Measurements from ENCODE around the gene TSPAN3. TPM values are rescaled to one million over a fixed set of nuclear protein-coding genes. Genes with fewer than 3 reads are reported as not detected.

The TSPAN3 gene
- total and polyA plus RNA-seq, 2 donors (not counting 3 experiments of a cell fraction or from before 2014, with no cell fraction given): 215 to 606 TPM

- peaks cover 55% of the 10 kb centered on the region for H3K4me1 ChIP-seq (ENCODE audit: control insufficient read depth, extremely low read depth, insufficient read depth, low read length)
- peak overlapping the region; percentile 51 for H3K9ac ChIP-seq (replicated peaks; ENCODE audit: extremely low read depth, insufficient read depth, low read length)
- BruUV-seq (replicated peaks): no TSS peak
- dilution Hi-C loops (cut with MboI; ENCODE audit: extremely low pct_ligation_motif_present, low sequenced_read_pairs): no loop called here
- ChIA-PET POLR2A (interaction anchor here (0.8 to 1.5 kb wide), 2 partner anchors 11 to 50 kb away, joined by 3 to 8 read pairs; no protein-coding TSS in a partner anchor), CTCF (interaction anchor here (1.8 to 2.5 kb wide), 2 partner anchors 9 to 476 kb away, joined by 6 to 10 read pairs; no protein-coding TSS in a partner anchor)
- H3K79me2 ChIP-seq (ENCODE audit: control insufficient read depth, insufficient read depth, low read length): peaks cover 65% of the 10 kb centered on the region
- H4K20me1 ChIP-seq (replicated peaks; ENCODE audit: control insufficient read depth, extremely low read depth, insufficient read depth, low read length): no peaks in the 10 kb centered on the region
- intact Hi-C loops (cut with micrococcal nuclease): loop anchor here (2.0 kb wide), 1 partner anchor 27 kb away; no protein-coding TSS in a partner anchor
- H3K27me3 ChIP-seq (ENCODE audit: control insufficient read depth in 2 of 2, insufficient read depth in 2 of 2, low read length in 2 of 2): no peaks in the 10 kb centered on the region
- no peak for FAIRE-seq
- no peaks in the 10 kb centered on the region for H3K9me3 ChIP-seq (replicated peaks; ENCODE audit: control insufficient read depth, insufficient read depth, low read length)
- TF ChIP-seq MYC (IDR thresholded peaks at IDR 0.05; ENCODE audit: low read depth, low read length) (no peak), EZH2 (IDR thresholded peaks at IDR 0.05; ENCODE audit: borderline replicate concordance, low read depth, low read length, severe bottlenecking) (no peak), POLR2A (IDR thresholded peaks at IDR 0.05; ENCODE audit: low read depth, low read length) (no peak), MAX (IDR thresholded peaks at IDR 0.05; ENCODE audit: insufficient read depth, insufficient read length) (no peak), POLR2AphosphoS5 (IDR thresholded peaks at IDR 0.05; ENCODE audit: insufficient read depth, low read depth, low read length) (no peak), FOS (IDR thresholded peaks at IDR 0.05; ENCODE audit: borderline replicate concordance, insufficient read depth, low read length) (no peak), GATA2 (IDR thresholded peaks at IDR 0.05; ENCODE audit: insufficient read depth, insufficient read length, low read depth, low read length) (no peak)
- peak; percentile 32 for DNase-seq (ENCODE audit: low read depth, low spot score)
- no peaks in the 10 kb centered on the region for H3K36me3 ChIP-seq (ENCODE audit: control insufficient read depth in 2 of 2, extremely low read depth in 1 of 2, insufficient read depth in 2 of 2, low read length in 2 of 2)
- peak overlapping the region; percentile 10 for H3K4me2 ChIP-seq (ENCODE audit: insufficient read depth, low read length)
- H2AFZ ChIP-seq (ENCODE audit: low read depth, low read length): no peak overlapping the region
- H3K27ac ChIP-seq (ENCODE audit: insufficient read depth, low read depth, low read length): peak overlapping the region; percentile 51
- no peaks in the 10 kb centered on the region for H3K9me1 ChIP-seq (replicated peaks; ENCODE audit: control insufficient read depth, extremely low read depth, insufficient read depth, low read length)
- H3K4me3 ChIP-seq (replicated peaks in 1 of 3; ENCODE audit: insufficient read depth in 1 of 3, low read depth in 1 of 3, low read length in 3 of 3): no peak overlapping the region
These were observed 3.1 kb downstream of the TSPAN3 start for GRCh38 chr15:77067691-77068367.

Data from endothelial cell of umbilical vein (primary cell).